HG03108 (cell line): ENCODE data around the gene GPX4.

Source experiments
- ATAC-seq: cut with Tn5 transposase; IDR thresholded peaks from one replicate; pipeline ENCODE4 v1.9.1; 2021; ENCODE audit warnings: moderate library complexity; ENCODE audit not compliant: unreplicated experiment

The GPX4 gene

DNA sequence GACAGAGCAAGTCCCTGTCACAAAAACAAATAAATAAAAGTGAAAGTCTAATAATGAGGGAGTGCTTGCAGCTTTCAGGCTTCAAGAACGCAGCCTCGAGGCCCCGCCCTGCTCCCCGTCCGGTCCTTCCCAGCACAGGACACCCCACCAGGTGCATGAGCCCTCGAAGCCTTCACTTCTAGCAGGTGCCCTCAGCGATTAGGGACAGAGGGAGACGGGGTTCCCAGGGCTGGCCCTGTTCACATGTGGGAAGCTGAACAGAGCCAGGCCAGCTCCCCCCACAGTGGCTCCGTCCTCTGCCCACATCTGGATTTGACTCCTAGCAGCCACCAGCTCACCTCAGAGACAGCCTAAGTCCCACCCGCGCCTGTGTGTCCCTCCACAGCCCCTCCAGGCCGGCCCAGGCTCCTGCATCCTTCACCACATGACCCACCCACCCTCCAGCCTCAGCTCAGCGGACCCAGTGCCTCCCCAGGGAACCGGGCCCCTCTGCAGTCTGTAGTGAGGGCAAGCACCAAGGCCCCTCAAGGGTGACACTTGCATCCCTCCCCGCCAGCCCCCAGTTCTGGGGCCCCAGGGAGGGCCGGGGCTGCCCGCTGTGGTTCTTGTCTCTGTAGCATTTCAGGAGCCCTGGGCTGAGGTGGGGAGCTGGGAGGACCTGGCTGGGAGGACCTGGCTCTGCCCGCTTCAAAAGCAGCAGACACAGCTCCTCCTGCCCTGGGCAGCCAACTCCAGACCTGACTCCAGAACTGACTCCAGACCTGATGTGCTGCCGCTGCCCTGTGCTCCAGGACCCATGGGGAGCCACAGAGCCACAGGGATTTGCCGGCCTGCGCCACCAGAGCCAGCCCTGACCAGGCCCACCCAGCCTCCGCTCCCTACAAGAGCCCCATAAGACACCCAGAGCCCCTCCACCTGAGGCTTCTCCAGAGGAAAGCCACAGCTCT is 27.2 kb downstream of the GPX4 start:
- no peak for ATAC-seq

GRCh38 chr19:1131718-1132551 is 28.1 kb downstream of the GPX4 start:
- ATAC-seq = no peak

DNA sequence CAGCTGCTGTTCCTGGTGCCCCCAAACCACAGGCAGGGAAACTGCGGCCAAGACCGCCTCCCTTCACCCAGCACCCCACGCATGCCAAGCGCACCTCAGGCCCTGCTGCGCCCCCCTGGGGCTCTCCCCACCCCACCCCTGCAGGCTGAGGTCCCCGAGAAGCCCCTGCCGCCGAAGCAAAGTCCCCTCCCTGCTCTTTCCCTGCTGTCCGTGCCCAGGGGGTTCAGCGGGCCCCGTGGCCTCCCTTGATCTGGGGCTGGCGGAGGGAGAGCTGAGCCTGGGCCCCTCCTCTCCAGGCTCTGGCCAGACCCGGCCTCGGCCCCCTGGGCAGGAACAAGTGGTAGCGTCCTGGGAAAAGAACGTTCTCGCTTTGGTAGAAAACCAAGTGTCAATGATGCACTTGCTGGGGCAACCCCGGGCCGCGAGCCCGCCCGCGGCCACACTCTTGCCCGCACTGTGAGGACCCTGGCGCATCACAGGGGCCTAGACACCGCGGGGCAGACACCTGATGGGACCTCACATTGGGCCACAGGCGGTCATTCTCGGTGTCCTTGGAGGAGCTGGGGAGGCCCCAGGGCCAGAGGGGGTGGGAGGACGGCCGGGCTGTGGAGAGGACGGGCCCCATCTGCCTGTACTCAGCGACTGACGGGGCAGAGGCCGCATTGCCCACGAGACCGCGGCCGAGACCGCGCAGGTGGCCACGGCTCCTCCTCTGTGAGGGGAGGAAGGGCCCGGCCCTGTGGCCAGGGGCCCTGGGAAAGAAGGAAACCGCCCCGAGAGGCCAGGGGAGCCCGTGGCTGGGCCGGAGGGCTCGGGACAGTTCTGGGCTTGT is 29.0 kb downstream of the GPX4 start:
- no peak for ATAC-seq

DNA sequence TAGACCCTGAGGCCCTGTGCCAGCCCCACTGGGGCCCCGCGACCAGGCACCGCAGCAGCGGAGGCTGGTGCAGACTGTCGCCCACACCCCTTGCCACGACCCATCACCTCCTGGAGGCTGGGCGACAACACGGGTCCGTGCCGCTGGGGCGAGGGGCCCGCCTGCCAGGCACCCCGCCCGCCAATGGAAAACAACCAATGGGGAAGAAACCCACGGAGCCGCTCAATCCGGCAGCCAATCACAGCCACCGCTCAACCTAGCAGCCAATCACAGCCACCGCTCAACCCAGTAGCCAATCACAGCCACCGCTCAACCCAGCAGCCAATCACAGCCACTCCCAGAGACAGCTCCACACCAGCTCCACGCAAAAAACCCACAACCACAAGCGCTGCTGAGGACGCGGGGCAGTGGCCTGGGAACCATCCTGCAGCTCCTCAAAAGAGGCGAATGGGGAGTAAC is 29.7 kb downstream of the GPX4 start:
- peak; percentile 42 for ATAC-seq

DNA sequence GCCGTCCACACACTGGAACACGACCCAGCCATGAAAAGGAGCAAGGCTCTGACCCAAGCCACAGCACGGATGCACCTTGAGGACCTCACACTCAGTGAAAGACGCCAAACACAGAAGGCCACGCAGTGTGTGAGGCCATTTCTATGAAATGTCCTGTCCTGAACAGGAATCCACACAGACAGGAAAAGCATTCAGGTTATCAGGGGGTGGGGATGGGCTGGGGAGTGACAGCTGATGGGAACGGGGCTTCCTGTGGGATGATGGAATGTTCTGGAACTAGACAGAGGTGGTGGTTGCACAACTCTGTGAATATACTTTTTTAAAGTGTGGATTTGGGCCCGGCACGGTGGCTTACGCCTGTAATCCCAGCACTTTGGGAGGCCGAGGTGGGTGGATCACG is 30.6 kb downstream of the GPX4 start:
- no peak for ATAC-seq

DNA sequence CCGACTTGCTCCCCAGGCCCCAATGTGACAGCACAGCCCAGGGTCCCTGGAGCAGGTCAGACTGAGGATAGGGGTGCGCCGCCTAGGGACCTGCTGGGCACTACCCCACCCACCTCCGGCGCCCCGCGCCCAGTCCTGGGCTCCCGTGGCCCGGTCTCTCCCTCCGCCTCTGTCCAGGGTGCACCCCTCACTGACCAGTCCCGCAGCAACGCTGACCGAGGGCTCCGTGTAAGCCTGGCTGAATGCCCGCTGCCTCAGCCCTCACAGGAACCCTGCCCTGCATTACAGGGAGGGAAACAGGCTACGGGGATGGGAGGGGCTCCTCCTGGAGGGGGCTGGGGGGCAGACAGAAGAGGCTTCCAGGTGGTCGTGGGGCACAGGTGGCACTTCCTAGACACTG is 31.7 kb downstream of the GPX4 start:
- ATAC-seq = no peak

GRCh38 chr19:1136201-1136600 is 32.4 kb downstream of the GPX4 start:
- no peak for ATAC-seq

- no peak for ATAC-seq
These were observed 33.0 kb downstream of the GPX4 start for GRCh38 chr19:1136621-1137317.

- ATAC-seq = no peak
These were observed 34.3 kb downstream of the GPX4 start for GRCh38 chr19:1138121-1138520.

DNA sequence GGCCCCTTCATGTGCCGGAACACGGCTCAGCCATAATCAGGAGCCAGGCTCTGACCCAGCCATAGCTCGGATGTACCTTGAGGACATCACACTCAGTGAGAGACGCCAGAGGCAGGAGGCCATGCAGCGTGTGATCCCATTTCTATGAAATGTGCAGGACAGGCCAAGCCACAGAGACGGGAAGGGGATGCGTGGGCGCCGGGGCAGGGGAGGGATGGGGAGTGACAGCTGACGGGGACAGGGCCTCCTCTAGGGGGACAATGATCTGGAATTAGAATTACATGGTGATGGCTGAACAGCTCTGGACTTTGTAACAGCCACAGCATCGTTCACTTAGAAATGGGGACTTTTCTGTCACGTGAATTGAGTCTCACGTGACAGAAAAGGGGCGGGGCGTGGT is 35.3 kb downstream of the GPX4 start:
- no peak for ATAC-seq

- ATAC-seq = no peak
These were observed 36.7 kb downstream of the GPX4 start for GRCh38 chr19:1140272-1141027.

DNA sequence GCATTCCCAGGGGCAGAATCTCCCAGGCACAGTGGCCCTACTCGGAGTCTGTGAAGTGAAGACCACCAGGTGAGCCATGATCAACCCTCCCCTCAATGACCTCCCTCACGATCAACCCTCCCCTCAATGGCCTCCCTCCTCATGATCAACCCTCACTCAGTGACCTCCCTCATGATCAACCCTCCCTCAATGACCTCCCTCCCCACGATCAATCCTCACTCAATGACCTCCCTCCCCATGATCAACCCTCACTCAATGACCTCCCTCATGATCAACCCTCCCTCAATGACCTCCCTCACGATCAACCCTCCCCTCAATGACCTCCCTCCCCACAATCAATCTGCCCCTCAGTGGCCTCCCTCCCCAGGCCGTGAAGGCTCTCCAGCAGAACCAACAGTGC is 38.1 kb downstream of the GPX4 start:
- ATAC-seq = no peak

DNA sequence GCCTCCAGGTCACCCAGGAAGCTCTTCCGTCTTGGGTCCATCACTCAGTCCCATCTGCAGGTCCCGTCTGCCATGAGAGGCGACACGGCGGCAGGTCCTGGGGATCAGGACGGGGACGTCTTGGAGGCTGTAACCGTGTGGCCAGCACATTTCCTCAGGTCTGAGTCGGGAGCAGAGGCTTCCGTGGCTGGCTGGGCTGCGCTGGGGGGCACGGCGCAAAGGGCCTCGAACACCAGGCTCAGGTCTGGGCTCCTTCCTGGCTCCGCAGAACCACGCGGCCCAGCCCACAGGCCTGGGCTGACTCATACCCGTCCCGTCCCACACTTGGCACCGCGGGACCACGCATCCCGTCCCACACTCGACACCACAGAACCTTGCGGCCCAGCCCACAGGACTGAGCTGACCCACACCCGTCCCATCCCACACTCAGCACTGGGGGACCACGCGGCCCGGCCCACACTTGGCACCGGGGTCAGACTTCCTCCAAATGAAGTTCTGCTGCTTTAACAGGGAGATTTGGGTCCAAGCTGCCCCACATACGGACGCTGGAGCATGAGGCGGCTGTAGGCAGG is 40.1 kb downstream of the GPX4 start:
- ATAC-seq = no peak

GRCh38 chr19:1144741-1145140 is 40.9 kb downstream of the GPX4 start:
- no peak for ATAC-seq

- ATAC-seq = no peak
These were observed 42.0 kb downstream of the GPX4 start for GRCh38 chr19:1145635-1146411.

- no peak for ATAC-seq
These were observed 42.6 kb downstream of the GPX4 start for GRCh38 chr19:1146412-1146699.

DNA sequence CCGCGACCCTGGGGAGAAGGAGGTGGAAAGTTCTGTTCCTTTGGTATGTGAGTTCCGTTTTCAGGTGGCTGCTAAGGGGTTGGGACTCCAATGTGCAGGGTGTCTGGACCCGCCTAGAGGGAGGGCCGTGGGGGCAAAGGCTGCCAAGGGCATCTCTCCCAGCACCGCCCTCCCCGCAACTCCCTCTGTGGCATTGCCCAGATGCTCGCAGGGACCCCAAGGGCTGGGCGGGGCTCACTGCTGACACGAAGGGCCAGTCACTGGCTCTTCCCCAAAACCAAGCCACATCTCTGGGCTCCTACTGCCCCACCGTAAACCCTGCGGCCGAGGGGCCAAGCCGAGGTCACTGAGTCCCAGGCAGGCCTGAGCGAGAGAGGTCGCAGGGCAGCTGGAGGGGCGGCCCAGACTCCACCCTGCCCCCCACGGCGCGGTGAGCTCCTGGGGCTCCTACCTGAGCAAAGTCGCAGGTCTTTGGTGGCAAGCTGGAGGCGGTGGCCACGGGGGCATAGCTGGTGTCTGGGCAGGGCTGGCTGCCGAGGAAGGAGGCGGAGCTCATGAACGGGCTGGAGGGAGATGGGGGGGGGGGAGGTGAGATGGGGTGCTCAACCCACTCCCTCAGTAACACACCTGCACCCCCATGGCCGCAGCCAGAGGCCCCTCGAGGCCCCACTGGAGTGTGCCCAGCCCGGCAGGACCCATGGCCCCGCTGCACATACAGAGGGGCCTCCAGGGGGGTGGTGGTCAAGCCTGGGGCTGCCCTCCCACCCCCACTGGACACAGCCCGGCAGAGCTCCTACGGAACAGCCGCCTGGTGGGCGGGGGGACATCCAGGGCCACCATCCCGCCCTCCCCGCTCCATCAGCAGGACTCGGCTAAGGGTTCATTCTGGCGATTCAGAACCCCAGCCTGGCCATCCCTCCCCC is 43.3 kb downstream of the GPX4 start:
- ATAC-seq = no peak
